ENCODE results near the gene LCNL1.

- TF ChIP-seq CTCF (IDR thresholded peaks at IDR 0.05) (no peak), POLR2A (IDR thresholded peaks at IDR 0.05) (no peak)
These were observed 2.8 kb upstream of the LCNL1 start for GRCh38 chr9:136979769-136980587.
